Ishikawa (cell line): ENCODE data around the gene UBE2D3.

Source experiments
- CEBPB ChIP-seq: IDR thresholded peaks from 2 replicates; pipeline ENCODE4 v1.6.1; 2012
- CREB1 ChIP-seq: IDR thresholded peaks from 2 replicates; pipeline ENCODE4 v1.6.1; 2012; ENCODE audit warnings: low read depth
- EGR1 ChIP-seq: IDR thresholded peaks from 2 replicates; pipeline ENCODE4 v1.6.1; 2012
- EP300 ChIP-seq: IDR thresholded peaks from 2 replicates; pipeline ENCODE4 v1.6.1; 2012; ENCODE audit warnings: borderline replicate concordance
- FOXM1 ChIP-seq: IDR thresholded peaks from 2 replicates; pipeline ENCODE4 v1.6.1; 2012; ENCODE audit warnings: low read depth, borderline replicate concordance
- MAX ChIP-seq: IDR thresholded peaks from 2 replicates; pipeline ENCODE4 v1.6.1; 2012
- NFIC ChIP-seq: IDR thresholded peaks from 2 replicates; pipeline ENCODE4 v1.6.1; 2012
- RAD21 ChIP-seq: IDR thresholded peaks from 2 replicates; pipeline ENCODE4 v1.6.1; 2012; ENCODE audit warnings: low read depth
- REST ChIP-seq: IDR thresholded peaks from 2 replicates; pipeline ENCODE4 v1.6.1; 2012; ENCODE audit warnings: low read depth, mild to moderate bottlenecking
- TAF1 ChIP-seq: IDR thresholded peaks from 2 replicates; pipeline ENCODE4 v1.6.1; 2012; ENCODE audit warnings: low read depth, mild to moderate bottlenecking
- TCF12 ChIP-seq: IDR thresholded peaks from 2 replicates; pipeline ENCODE4 v1.6.1; 2012; ENCODE audit warnings: low read depth
- TEAD4 ChIP-seq: IDR thresholded peaks from 2 replicates; pipeline ENCODE4 v1.6.1; 2012
- USF1 ChIP-seq: IDR thresholded peaks from 2 replicates; pipeline ENCODE4 v1.6.1; 2012
- YY1 ChIP-seq: IDR thresholded peaks from 2 replicates; pipeline ENCODE4 v1.6.1; 2012; ENCODE audit warnings: low read depth
- ZBTB7A ChIP-seq: IDR thresholded peaks from 2 replicates; pipeline ENCODE4 v1.6.1; 2012; ENCODE audit warnings: low read depth

UBE2D3 gene

GRCh38 chr4:102761906-102762305 is 65.4 kb downstream of the UBE2D3 start:
- TF ChIP-seq YY1 (no peak), EGR1 (no peak), TAF1 (no peak), CEBPB (no peak), TCF12 (no peak), ZBTB7A (no peak), REST (no peak), FOXM1 (no peak), MAX (no peak), NFIC (no peak), RAD21 (no peak), CREB1 (no peak), USF1 (no peak), TEAD4 (no peak), EP300 (no peak)

DNA sequence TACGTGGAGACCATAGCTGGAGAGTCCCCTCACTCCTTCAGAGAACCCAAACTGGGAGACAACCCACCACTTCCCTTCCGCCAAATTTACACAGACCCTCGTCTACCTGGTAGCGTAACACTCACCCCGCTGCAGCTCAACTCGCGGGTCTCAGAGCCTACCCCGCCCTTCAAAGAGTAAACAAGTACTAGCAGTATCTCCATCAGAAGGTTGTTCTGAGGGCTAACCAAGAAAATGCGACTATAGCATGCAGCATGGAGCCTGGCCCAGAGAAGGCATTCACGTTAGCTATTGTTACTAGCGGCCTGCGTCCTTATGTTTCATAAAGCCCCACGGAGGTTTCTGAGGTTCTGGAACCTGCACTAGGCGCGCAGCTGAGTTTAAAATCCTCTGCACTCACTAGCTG is 66.1 kb downstream of the UBE2D3 start:
- TF ChIP-seq YY1 (no peak), NFIC (no peak), ZBTB7A (no peak), TCF12 (no peak), EP300 (no peak)

DNA sequence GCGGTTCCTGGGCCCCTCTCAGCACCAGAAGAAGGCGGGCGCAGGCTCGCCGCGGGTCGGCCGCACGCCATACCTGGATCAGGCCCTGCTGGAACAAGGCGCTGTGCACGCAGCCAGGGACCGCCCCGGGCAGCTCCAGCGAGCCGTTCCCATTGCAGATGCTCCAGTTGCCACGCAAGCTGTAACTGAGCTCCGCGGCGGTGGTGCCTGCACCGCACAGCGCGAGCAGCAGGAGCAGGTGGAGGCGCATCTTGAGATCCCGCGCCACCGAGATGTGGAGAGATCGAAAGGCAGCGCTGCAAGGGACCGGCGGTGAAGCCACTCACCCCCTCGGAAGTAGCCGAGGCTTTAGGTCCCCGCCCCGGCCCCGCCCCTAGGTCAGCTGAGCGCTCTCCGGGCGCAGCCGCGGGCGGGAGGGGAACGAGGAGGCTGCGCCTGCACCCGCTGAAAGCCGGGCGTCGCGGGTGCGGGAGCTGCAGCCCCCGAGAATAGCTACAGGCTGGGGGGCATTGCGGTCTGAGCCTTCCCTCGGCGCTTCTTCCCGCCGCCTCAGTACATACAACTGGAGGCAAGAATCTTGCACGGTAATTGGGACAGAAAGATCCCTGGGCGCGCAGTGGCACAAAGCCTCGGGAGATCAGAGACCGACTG is 66.6 kb downstream of the UBE2D3 start, which contains the start of gene MANBA:
TSS of gene MANBA (minus strand) at position 324 of the 651 bp plus-strand sequence. CDS start at position 250, 74 bp downstream.
- TF ChIP-seq NFIC (no peak; the same call in 1 of the 2 replicates), MAX (peak; percentile 52; the same call in 1 of the 2 replicates), CREB1 (no peak), CEBPB (no peak), TAF1 (peak; percentile 75), EGR1 (no peak), YY1 (peak; percentile 53), TEAD4 (0 out of 2 replicates have a peak, but pooled peaks have one; percentile 5), TCF12 (peak; percentile 50; the same call in 1 of the 2 replicates), EP300 (peak; percentile 26; the same call in 1 of the 2 replicates), REST (no peak), USF1 (peak; percentile 80), ZBTB7A (no peak), FOXM1 (no peak), RAD21 (no peak)

DNA sequence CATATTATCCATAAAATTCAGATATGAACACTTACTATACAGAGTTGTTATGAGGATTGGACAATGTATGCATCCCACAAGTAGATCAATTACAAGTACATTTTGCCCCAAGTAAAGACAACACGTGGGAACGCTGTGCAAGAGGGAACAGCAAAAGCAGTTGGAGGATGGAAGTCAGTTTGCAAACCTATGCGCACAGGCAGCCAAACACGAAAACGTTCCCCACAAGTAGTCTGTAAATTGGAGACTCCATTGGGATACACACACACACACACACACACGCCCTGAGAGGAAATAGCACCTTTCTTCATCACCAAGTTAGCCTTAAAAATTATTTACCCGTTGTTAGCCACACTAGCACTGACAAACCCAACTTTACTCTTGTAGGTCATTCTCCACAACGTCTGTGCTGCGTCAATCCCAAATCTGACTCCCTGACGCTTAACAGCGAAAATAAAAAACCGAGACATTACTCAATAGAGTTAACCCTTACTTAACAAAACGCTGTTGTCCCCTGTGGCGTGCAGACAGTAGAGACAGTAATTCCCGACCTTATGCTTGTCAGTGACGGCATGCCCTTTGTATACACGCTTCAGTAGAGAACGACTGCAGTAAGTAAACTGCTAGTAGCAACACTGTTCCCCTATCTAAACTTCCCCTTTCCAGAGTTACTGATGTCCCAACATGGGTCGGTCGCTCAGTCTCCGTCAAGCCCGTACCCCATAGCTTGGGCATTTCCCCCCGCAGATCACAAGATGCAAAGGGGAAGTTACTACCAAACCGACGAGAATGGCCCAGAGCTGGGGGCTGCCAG is 67.3 kb downstream of the UBE2D3 start:
- TF ChIP-seq CEBPB (peak; percentile 14; the same call in 1 of the 2 replicates), MAX (no peak)

DNA sequence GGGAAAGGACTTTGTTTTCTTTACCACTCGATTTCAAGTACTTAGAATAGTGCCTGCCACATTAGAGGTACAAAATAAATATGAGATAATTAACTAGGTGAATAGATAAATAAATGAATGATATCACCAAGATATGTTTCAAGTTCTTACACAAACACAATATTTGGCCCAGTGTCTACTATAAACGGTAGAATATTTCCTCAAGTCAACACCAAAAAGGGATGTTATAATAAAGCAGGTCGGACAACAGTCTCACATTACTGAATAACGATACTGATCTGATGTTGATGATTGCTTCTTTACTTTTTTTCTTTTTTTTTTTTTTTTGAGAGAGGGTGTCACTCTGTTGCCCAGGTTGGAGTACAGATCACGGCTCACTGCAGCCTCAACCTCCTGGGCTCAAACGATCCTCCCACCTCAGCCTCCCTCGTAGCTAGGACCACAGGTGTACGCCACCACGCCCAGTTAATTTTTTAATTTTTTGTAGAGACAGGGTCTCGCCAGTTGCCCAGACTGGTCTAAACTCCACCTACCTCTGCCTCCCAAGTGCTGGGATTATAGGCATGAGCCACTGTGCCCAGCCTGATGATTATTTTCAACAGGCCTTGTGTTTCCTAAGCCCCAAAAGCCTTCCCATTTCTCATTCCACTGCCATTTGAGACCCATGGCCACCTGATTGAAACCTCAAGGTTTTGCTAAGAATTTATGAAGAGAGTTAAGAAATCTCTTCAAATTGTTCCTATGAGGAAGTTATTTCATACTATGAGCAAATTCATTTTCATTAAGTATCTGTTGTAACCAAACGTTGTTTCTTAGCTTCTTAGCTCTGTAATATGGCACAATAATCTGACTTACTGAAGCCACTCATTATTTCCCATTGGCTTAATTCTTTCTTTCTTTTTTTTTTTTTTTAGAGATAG is 68.8 kb downstream of the UBE2D3 start:
- TF ChIP-seq TCF12 (no peak), USF1 (no peak), REST (no peak), YY1 (no peak), EGR1 (no peak), CEBPB (no peak), MAX (no peak), EP300 (no peak)
